ENCODE measurements around the gene GRM2.

DNA sequence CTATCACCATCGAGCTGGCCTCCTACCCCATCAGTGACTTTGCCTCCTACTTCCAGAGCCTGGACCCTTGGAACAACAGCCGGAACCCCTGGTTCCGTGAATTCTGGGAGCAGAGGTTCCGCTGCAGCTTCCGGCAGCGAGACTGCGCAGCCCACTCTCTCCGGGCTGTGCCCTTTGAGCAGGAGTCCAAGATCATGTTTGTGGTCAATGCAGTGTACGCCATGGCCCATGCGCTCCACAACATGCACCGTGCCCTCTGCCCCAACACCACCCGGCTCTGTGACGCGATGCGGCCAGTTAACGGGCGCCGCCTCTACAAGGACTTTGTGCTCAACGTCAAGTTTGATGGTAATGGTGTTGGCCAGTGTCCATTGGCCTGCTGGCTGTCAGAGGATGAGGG lies 6.1 kb downstream of the GRM2 start:
- no peak for TF ChIP-seq CTCF (IDR thresholded peaks at IDR 0.05)
- TF ChIP-seq POLR2AphosphoS5 (IDR thresholded peaks at IDR 0.05) = no peak

Data from prostate gland (tissue), 2 donors.